ENCODE measurements around the gene CXorf58. TPM values are rescaled to one million over a fixed set of nuclear protein-coding genes. Genes with fewer than 3 reads are reported as not detected.

Gene CXorf58
- total and polyA plus RNA-seq, 3 donors from 2014 or later = 2.6 to 6.5 (median 5.7) TPM

DNA sequence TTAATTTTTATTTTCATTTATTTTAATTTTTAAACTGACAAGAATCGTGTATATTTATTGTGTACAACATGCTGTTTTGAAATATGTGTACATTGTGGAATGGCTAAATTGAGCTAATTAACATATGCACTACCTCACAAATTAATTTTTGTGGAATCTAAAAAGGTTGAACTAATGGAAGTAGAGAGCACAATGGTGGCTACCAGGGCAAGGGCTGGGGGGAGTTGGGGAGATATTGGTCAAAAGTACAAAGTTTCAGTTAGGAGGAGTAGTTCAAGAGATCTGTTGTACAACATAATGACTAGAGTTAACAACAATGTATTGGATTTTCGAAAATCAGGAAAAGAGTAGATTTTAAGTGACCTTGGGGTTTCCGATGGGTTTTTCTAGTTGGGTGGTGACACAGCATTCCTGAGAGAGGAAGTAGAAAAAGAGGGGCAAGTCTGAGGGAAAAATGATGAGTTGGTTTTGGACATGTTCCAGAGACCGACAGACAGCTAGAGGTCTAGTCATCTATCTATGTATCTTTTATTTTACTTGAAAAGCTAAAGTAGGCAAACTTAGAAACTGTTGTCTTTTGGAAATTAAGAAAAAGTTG is 23.3 kb upstream of the CXorf58 start:
- TF ChIP-seq, protein P1, sequence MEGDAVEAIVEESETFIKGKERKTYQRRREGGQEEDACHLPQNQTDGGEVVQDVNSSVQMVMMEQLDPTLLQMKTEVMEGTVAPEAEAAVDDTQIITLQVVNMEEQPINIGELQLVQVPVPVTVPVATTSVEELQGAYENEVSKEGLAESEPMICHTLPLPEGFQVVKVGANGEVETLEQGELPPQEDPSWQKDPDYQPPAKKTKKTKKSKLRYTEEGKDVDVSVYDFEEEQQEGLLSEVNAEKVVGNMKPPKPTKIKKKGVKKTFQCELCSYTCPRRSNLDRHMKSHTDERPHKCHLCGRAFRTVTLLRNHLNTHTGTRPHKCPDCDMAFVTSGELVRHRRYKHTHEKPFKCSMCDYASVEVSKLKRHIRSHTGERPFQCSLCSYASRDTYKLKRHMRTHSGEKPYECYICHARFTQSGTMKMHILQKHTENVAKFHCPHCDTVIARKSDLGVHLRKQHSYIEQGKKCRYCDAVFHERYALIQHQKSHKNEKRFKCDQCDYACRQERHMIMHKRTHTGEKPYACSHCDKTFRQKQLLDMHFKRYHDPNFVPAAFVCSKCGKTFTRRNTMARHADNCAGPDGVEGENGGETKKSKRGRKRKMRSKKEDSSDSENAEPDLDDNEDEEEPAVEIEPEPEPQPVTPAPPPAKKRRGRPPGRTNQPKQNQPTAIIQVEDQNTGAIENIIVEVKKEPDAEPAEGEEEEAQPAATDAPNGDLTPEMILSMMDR (IDR thresholded peaks at IDR 0.05) = no peak
- no peak for TF ChIP-seq POLR2A (IDR thresholded peaks at IDR 0.05)
- no peak overlapping the region for H3K27ac ChIP-seq

DNA sequence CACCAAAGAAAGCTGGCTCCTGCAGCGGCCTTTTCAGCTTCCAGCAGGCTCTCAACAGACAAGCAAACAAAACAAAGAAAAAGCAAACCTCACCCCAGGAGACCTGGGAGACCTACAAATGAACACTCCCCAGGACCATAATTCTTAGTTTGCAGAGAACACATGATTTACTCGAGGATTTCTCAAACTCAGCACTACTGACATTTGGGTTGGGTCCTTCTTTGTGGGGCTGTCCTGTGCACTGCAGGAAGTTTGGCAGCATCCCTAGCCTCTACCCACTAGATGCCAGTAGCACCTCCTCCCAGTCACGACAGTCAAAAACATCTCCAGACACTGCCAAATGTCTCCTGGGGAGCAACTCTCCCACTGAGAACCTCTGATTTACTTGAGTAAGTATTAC is 22.0 kb upstream of the CXorf58 start:
- DNase-seq = no peak
- Histone ChIP-seq H3K4me1 (no peaks in the 10 kb centered on the region), H3K36me3 (ENCODE audit: low read depth, missing control alignments) (no peaks in the 10 kb centered on the region), H3K4me3 (no peak overlapping the region), H3K9me3 (no peaks in the 10 kb centered on the region), H3K27me3 (no peaks in the 10 kb centered on the region), H3K27ac (no peak overlapping the region)
- intact Hi-C loops (cut with DNase I; ENCODE audit: low total_unique reads) = no loop called here
- 51 to 83% methylated on average over 2 of the region's 3 CpGs for WGBS, 2 donors
- TF ChIP-seq, protein P1 (IDR thresholded peaks at IDR 0.05) = no peak
- TF ChIP-seq POLR2A (IDR thresholded peaks at IDR 0.05) = no peak

More for the DNA sequence above, 23.3 kb upstream of the CXorf58 start:
- no peaks in the 10 kb centered on the region for H3K36me3 ChIP-seq (ENCODE audit: low read depth, missing control alignments)
- no peaks in the 10 kb centered on the region for H3K4me1 ChIP-seq
- intact Hi-C loops (cut with DNase I; ENCODE audit: low total_unique reads) = no loop called here
- 56 to 57% methylated on average over 4 of the region's 4 CpGs for WGBS, 2 donors
- no peaks in the 10 kb centered on the region for H3K27me3 ChIP-seq
- no peak overlapping the region for H3K4me3 ChIP-seq
- no peak for DNase-seq
- no peaks in the 10 kb centered on the region for H3K9me3 ChIP-seq

DNA sequence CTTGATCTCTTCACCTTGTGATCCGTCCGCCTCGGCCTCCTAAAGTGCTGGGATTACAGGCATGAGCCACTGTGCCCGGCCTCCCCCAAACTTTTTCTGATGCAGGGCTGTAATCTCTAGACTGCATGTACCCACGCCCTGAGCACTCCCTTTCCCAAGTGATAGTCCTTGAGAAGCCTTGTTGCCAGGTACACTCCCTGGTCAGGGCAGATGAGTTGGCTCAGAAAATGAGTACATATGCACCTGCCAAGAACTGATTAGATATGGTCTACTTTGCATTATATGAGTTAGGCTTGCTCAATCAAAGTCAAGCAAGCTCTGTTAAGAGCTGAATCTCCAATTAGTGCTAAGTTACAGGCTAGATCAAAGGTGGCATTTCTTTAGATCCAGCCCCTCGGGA is 20.4 kb upstream of the CXorf58 start:
- Histone ChIP-seq H3K4me3 (no peak overlapping the region), H3K36me3 (ENCODE audit: low read depth, missing control alignments) (no peaks in the 10 kb centered on the region), H3K27ac (no peak overlapping the region), H3K9me3 (no peaks in the 10 kb centered on the region), H3K4me1 (no peaks in the 10 kb centered on the region), H3K27me3 (no peaks in the 10 kb centered on the region)
- DNase-seq = peak; percentile 56
- intact Hi-C loops (cut with DNase I; ENCODE audit: low total_unique reads) = no loop called here
- 76 to 84% methylated on average over 2 to 6 of the region's 6 CpGs for WGBS, 2 donors
- no peak for TF ChIP-seq POLR2A (IDR thresholded peaks at IDR 0.05)
- TF ChIP-seq, protein P1 (IDR thresholded peaks at IDR 0.05) = no peak

DNA sequence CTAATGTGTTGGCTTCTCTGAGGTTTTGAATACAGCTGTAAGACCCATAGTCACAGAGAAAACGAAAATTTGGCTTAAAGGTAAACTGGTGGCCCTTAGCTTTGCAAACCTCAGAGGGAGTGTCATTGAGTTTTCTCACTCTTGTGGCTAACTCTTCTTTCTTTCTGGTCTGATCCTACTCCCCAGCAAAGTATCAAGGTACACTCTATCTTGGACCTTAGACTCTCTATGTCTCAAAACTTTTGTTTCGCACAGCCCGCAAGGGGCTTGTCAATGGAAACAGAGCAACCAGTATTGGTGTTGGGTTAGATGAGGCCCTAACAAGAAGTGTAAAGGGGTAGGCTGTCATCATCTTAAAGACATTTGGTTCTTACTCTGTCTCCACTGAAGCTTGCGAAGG is 19.9 kb upstream of the CXorf58 start:
- TF ChIP-seq POLR2A (IDR thresholded peaks at IDR 0.05) = no peak
- TF ChIP-seq, protein P1 (IDR thresholded peaks at IDR 0.05) = no peak
- no peak for DNase-seq
- Histone ChIP-seq H3K9me3 (no peaks in the 10 kb centered on the region), H3K36me3 (ENCODE audit: low read depth, missing control alignments) (no peaks in the 10 kb centered on the region), H3K4me3 (no peak overlapping the region), H3K27ac (no peak overlapping the region), H3K27me3 (no peaks in the 10 kb centered on the region), H3K4me1 (no peaks in the 10 kb centered on the region)
- 78 to 92% methylated on average over 4 of the region's 4 CpGs for WGBS, 2 donors
- intact Hi-C loops (cut with DNase I; ENCODE audit: low total_unique reads) = no loop called here

DNA sequence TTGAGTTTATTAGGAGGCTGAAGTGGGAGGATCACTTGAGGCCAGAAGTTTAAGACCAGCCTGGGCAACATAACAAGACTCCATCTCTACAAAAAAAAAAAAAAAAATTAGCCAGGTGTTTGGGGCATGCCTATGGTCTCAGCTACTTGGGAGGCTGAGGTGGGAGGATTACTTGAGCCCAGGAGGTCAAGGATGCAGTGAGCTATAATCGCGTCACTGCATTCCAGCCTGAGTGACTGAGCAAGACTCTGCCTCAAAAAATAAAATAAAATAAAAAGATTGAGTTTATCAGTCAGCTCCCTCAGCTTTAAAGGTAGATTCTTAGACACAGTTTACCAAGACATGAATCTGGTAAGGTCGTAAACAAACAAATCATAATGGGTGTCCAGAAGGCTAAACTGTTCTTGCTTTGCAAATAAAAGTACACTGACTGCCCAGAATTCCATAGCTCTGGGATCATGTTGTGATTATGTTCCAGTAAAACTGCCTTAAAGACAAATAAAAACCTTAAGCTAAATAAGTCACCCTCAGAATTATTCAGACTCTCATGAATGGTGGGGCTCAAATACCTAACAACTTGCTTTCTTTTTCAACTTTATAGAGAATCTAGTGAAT is 18.8 kb upstream of the CXorf58 start:
- H3K9me3 ChIP-seq = no peaks in the 10 kb centered on the region
- H3K36me3 ChIP-seq (ENCODE audit: low read depth, missing control alignments) = no peaks in the 10 kb centered on the region
- TF ChIP-seq, protein P1 (IDR thresholded peaks at IDR 0.05) = no peak
- no peak for TF ChIP-seq POLR2A (IDR thresholded peaks at IDR 0.05)
- peak; percentile 42 for DNase-seq
- H3K27ac ChIP-seq = peak overlapping the region in 1 of 2 donors; percentile 61
- H3K4me3 ChIP-seq = no peak overlapping the region
- intact Hi-C loops (cut with DNase I; ENCODE audit: low total_unique reads) = no loop called here
- no peaks in the 10 kb centered on the region for H3K27me3 ChIP-seq
- WGBS, 2 donors = 38 to 41% methylated on average over 3 of the region's 3 CpGs
- H3K4me1 ChIP-seq = no peaks in the 10 kb centered on the region

Measured in testis (tissue), 3 donors.